GM23338 (cell line): ENCODE data around the gene TMEM127.

Source experiments
- CREB1 ChIP-seq: fragments of 250-450 bp; sonication (Bioruptor Pico); IDR thresholded peaks from 2 replicates; pipeline ENCODE4 v1.5.0; 2020; ENCODE audit warnings: low read depth, mild to moderate bottlenecking, moderate library complexity
- CTCF ChIP-seq, 2 experiments: fragments of 200-600 bp in 1 of 2; sonication (generic) in 1 of 2; conservative IDR thresholded peaks; 2 replicates each; pipeline versions ENCODE4 v1.5.1 to v1.6.1; 2016 to 2017; ENCODE audit warnings: antibody characterized with exemption in 2 of 2, low read depth in 2 of 2, mild to moderate bottlenecking in 2 of 2, moderate library complexity in 1 of 2
- EZH2 ChIP-seq: fragments of 200-600 bp; sonication (generic); IDR thresholded peaks from one replicate; pipeline ENCODE4 v1.8.0; 2017; ENCODE audit warnings: antibody characterized with exemption, mild to moderate bottlenecking, low read depth; ENCODE audit not compliant: unreplicated experiment
- EZH2phosphoT487 ChIP-seq: fragments of 200-600 bp; sonication (generic); IDR thresholded peaks from one replicate; pipeline ENCODE4 v1.8.1; 2018; ENCODE audit warnings: antibody characterized with exemption; ENCODE audit not compliant: unreplicated experiment
- POLR2AphosphoS5 ChIP-seq: IDR thresholded peaks from 2 replicates; pipeline ENCODE4 v1.6.1; 2016; ENCODE audit warnings: antibody characterized with exemption, low read depth
- ZNF114 ChIP-seq: fragments of 250-450 bp; sonication (Bioruptor Pico); IDR thresholded peaks from 2 replicates; pipeline ENCODE4 v1.5.0; 2020; ENCODE audit warnings: mild to moderate bottlenecking, moderate library complexity

- TF ChIP-seq EZH2: no peak
- no peak for TF ChIP-seq CTCF (conservative IDR thresholded peaks at IDR 0.05; ENCODE audit: low read depth in 2 of 2)
- TF ChIP-seq POLR2AphosphoS5: no peak
- no peak for TF ChIP-seq CREB1
- TF ChIP-seq EZH2phosphoT487: no peak
- no peak for TF ChIP-seq ZNF114 (CRISPR knock-in tag)
Measured at GRCh38 chr2:96212339-96212738, 53.5 kb downstream of the TMEM127 start.
